Fibroblast of lung (primary cell): Measurements from ENCODE around the gene CDCA4.

ENCODE experiments used
- CTCF ChIP-seq, 2 donors: IDR thresholded peaks in 1 of 2; conservative IDR thresholded peaks in 1 of 2; 1 replicate in 1 of 2; 2 replicates in 1 of 2; pipeline ENCODE4 v1.5.1; 2011 to 2012; ENCODE audit warnings: low read length in 2 of 2, control low read depth in 1 of 2, inconsistent platforms in 1 of 2, low read depth in 1 of 2, mild to moderate bottlenecking in 1 of 2
- EZH2 ChIP-seq: IDR thresholded peaks from 2 replicates; pipeline ENCODE4 v1.5.1; 2012; ENCODE audit warnings: low read length, control low read depth, mild to moderate bottlenecking; ENCODE audit errors: missing control alignments

DNA sequence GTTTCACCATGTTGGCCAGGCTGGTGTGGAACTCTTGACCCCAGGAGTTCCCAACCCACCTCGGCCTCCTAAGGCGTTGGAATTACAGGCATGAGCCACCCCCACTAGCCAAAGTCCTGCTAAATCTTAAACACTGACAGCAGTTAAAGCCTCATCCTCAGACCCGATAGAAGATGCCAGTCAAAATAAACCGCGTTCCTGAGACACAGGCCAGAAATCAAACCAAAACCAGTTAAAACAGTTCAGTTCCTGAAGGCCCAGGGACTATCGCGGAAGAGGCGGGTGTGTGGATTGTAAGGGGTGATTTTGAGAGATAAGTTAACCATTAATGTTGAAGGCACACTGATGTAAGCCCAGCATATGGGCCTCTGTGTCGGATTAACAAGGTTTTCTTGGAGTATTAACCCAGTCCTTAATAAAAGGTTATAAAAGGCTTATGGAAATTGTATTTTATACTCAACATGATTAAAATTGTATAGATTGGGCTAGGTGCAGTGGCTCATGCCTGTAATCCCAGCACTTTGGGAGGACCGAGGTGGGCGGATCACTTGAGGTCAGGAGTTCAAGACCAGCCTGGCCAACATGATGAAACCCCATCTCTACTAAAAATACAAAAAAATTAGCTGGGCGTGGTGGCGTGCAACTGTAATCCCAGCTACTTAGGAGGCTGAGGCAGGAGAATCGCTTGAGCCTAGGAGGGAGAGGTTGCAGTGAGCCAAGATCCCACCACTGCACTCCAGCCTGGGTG, 18.7 kb upstream of the CDCA4 start:
- TF ChIP-seq CTCF (conservative IDR thresholded peaks at IDR 0.05 in 1 of 2, IDR thresholded peaks at IDR 0.05 in 1 of 2; ENCODE audit: low read depth in 1 of 2, low read length in 2 of 2) = no peak
- TF ChIP-seq EZH2 = no peak
